Activated naive CD4-positive, alpha-beta T cell treated with anti-CD3 and anti-CD28 coated beads, Interleukin-2, amount 10 ng/mL, durations not matched to agents 7 days and 5 days (primary cell): Measurements from ENCODE around the gene DPAGT1.
A peak's percentile ranks its signal among the peaks of the same experiment; 100 is the strongest.

Experiments
- CTCF ChIA-PET: fragments of 350-600 bp; sonication (Branson Sonifier 250); formaldehyde crosslinking; loops from one replicate; lab custom pipeline; 2021; ENCODE audit warnings: antibody characterized with exemption; lab: Charles Lee
- DNase-seq: peaks from one replicate; pipeline ENCODE4 v3.0.0-alpha.2; 2020
- H3K27ac Mint-ChIP-seq: one replicate; pipeline ENCODE4 v1.8.0; 2021; ENCODE audit warnings: mild to moderate bottlenecking, moderate library complexity, mixed read lengths
- H3K27me3 Mint-ChIP-seq: one replicate; pipeline ENCODE4 v1.8.0; 2021; ENCODE audit warnings: mild to moderate bottlenecking, mixed read lengths
- H3K36me3 Mint-ChIP-seq: one replicate; pipeline ENCODE4 v1.8.0; 2021; ENCODE audit warnings: mixed read lengths
- H3K4me1 Mint-ChIP-seq: one replicate; pipeline ENCODE4 v1.8.0; 2021; ENCODE audit warnings: mixed read lengths
- H3K4me3 Mint-ChIP-seq: one replicate; pipeline ENCODE4 v1.8.0; 2021; ENCODE audit warnings: mild to moderate bottlenecking, moderate library complexity, mixed read lengths
- H3K9me3 Mint-ChIP-seq: one replicate; pipeline ENCODE4 v1.8.0; 2021; ENCODE audit warnings: mixed read lengths

DPAGT1 gene

DNA sequence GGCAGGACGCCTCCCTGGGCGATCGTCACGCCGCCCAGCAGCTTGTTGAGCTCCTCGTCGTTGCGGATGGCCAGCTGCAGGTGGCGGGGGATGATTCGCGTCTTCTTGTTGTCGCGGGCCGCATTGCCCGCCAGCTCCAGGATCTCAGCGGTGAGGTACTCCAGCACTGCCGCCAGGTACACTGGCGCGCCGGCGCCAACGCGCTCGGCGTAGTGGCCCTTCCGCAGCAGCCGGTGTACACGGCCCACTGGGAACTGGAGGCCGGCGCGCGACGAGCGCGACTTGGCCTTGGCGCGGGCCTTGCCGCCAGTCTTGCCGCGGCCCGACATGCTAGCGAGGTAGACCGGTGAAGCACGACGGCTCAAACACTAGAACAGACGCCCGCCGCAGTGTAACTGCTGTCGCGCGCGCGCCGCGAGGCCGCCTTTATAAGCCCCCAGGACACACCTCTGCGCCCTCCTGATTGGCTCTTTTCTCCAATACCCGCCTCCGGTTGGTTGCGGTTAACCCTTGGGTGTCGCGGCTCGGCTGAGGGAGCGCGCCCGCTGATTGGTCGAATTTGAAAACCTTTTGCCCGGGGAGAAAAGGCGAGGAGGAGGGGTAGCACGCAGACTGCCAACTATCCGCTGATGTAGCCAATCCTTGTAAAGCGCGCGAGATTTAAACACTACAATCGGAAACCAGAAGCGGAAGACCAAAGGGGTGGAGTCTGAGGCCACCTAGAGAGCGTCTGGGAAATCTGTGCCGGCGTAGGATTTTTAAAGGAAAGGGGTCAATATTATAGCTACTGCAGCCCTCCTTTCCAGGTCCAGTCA lies 6.4 kb downstream of the DPAGT1 start:
- H3K36me3 Mint-ChIP-seq: peaks cover 73% of the 10 kb centered on the region
- H3K4me3 Mint-ChIP-seq: peak overlapping the region; percentile 97
- CTCF ChIA-PET: interaction anchor here (0.6 to 1.7 kb wide), 8 partner anchors 11 to 226 kb away, joined by 3 to 6 read pairs (median 4); partner anchors contain the start of genes C2CD2L and VPS11
- H3K9me3 Mint-ChIP-seq: no peaks in the 10 kb centered on the region
- peak overlapping the region; percentile 90 for H3K27ac Mint-ChIP-seq
- peaks cover 70% of the 10 kb centered on the region for H3K4me1 Mint-ChIP-seq
- H3K27me3 Mint-ChIP-seq: peaks cover 9% of the 10 kb centered on the region
- peak; percentile 99 for DNase-seq

DNA sequence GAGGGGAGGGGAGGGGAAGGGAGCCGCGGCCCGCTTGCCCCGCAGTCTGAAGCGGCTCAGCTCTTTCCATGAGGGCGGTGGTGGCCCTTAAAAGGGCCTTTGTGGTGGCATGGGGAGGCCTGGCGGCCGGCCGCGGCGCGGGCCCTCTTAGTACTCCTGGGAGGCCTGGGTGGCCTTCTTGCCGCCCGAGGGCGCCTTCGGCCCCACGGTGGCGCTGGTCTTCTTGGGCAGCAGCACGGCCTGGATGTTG lies 6.9 kb downstream of the DPAGT1 start:
- Mint-ChIP-seq H3K36me3 (peaks cover 70% of the 10 kb centered on the region), H3K4me1 (peaks cover 70% of the 10 kb centered on the region), H3K27ac (peak overlapping the region; percentile 90), H3K27me3 (peaks cover 9% of the 10 kb centered on the region), H3K9me3 (no peaks in the 10 kb centered on the region), H3K4me3 (peak overlapping the region; percentile 97)
- no peak for DNase-seq
- CTCF ChIA-PET: interaction anchor here (0.6 to 1.7 kb wide), 5 partner anchors 12 to 227 kb away, joined by 3 to 6 read pairs (median 4); partner anchors contain the start of genes C2CD2L and VPS11

DNA sequence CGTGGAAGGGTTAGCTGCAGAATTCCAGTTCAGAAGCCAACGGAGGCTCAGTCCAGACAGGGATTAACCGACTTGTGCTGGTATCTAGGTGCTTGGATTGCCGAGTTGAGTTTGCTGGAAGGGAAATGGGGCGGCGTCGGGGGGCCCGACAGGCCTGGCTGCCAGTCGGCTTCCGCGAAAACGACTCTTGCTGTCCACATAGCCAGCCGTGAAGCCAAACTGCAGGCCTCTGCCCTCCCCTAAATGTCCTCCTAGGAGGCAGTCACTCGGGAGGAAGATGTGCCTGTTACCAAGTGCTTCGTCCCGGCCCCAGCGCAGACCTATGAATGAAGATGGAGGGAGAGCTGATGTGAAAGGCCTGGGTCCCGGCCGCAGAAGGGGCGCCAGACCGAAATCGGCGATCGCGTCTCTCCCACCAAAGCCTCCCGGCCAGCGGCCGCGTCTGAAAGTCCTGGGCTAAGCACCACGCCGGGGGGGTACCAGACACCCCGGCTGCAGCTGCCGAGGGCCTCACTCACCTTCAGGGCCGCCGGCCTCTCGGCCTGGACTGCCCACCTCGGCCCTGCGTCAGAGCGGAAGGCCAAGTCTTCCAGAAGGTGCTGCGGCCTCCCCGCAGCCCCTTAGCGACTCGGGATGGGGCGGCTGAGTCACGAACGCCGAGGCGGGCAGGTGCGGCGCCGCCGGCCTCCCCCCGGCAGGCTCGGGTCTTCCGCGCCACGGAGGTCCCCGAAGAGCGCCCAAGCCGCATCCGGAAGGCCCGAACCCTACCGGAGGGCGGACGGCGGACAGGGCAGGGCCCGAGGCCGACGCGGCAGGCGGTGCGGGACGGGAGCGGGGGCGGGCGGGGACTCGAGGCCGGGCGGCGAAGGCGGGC lies 7.5 kb downstream of the DPAGT1 start:
- H3K9me3 Mint-ChIP-seq: no peaks in the 10 kb centered on the region
- peak overlapping the region; percentile 97 for H3K4me3 Mint-ChIP-seq
- peaks cover 9% of the 10 kb centered on the region for H3K27me3 Mint-ChIP-seq
- peak overlapping the region; percentile 90 for H3K27ac Mint-ChIP-seq
- CTCF ChIA-PET: interaction anchor here (1.1 to 1.7 kb wide), 3 partner anchors 12 to 227 kb away, joined by 4 to 6 read pairs (median 4); partner anchors contain the start of genes C2CD2L and VPS11
- peaks cover 73% of the 10 kb centered on the region for H3K4me1 Mint-ChIP-seq
- H3K36me3 Mint-ChIP-seq: peaks cover 69% of the 10 kb centered on the region
- peak; percentile 56 for DNase-seq

DNA sequence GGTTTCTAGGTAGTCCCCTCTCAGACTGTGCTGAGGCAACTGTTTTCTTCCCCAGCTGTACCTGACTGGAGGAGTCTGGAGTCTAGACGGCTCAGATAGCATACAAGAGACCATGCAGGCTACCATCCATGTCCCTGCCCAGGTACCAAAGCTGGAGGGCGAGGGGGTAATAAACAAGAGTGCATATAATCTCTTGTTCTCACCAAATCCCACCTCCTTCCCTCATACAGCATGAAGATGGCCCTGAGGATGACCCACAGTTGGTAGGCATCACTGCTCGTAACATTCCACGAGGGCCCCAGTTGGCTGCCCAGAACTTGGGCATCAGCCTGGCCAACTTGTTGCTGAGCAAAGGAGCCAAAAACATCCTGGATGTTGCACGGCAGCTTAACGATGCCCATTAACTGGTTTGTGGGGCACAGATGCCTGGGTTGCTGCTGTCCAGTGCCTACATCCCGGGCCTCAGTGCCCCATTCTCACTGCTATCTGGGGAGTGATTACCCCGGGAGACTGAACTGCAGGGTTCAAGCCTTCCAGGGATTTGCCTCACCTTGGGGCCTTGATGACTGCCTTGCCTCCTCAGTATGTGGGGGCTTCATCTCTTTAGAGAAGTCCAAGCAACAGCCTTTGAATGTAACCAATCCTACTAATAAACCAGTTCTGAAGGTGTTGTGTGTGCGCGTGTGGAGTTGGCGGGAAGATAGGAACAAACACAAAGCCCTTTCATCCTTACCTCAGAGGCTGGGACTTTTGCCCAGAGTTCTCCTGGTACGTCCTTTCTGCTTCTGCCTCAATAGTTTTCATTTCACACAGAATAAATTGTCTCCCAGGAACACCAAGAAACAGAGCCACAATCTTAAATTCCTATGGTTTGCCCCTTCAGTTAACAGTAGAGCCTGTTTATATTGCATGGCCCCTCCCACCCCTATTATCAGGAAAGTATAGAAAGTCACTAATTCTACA lies 8.5 kb downstream of the DPAGT1 start:
- peaks cover 60% of the 10 kb centered on the region for H3K36me3 Mint-ChIP-seq
- peaks cover 73% of the 10 kb centered on the region for H3K4me1 Mint-ChIP-seq
- no peak for DNase-seq
- peak overlapping the region; percentile 88 for H3K27ac Mint-ChIP-seq
- peak overlapping the region; percentile 97 for H3K4me3 Mint-ChIP-seq
- peaks cover 9% of the 10 kb centered on the region for H3K27me3 Mint-ChIP-seq
- no peaks in the 10 kb centered on the region for H3K9me3 Mint-ChIP-seq
- CTCF ChIA-PET: interaction anchor here (0.6 to 1.6 kb wide), 5 partner anchors 9 to 245 kb away, joined by 3 to 6 read pairs (median 3); partner anchors contain the start of genes C2CD2L and VPS11

DNA sequence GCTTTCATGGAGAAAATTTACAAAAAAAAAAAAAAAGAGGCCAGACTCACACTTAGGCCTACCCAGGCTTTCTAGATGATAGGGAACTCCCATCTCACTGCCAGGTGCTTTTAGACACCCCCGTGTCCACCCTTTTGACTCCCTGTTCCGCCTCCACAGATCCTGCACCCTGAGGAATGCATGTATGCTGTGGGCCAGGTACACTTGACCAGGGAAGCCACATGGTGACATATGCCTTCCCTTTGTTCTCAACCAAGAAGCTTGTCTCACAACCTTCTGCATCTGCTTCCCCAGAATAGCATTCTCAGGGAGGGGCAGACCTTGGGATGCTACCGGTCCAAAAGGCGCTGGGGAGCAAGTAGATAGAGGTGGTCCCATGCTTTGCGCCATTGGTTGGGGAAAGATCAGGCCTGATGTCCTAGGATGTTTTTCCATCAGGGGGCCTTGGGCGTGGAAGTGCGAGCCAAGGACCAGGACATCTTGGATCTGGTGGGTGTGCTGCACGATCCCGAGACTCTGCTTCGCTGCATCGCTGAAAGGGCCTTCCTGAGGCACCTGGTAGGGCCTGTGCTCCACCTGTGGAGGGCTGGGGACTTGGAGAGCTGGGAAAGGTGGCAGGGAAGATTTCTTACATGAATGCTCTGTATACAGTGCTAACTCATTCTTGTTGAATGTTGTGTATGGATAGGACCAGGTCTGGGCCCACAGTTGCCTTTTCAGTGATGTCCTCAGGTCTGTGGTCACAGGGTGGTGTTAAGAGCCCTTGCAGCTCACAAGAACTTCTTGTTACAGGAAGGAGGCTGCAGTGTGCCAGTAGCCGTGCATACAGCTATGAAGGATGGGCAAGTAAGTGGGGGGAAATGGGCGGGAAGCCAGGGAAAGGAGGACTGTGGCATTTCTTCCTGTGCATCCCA lies 9.4 kb downstream of the DPAGT1 start:
- peak overlapping the region; percentile 97 for H3K4me3 Mint-ChIP-seq
- H3K27ac Mint-ChIP-seq: peak overlapping the region; percentile 69
- peaks cover 53% of the 10 kb centered on the region for H3K36me3 Mint-ChIP-seq
- CTCF ChIA-PET: interaction anchor here (0.6 to 0.9 kb wide), 5 partner anchors 10 to 246 kb away, joined by 3 to 5 read pairs (median 3); partner anchors contain the start of genes C2CD2L, DPAGT1 and VPS11
- H3K4me1 Mint-ChIP-seq: peaks cover 77% of the 10 kb centered on the region
- H3K9me3 Mint-ChIP-seq: no peaks in the 10 kb centered on the region
- DNase-seq: no peak
- H3K27me3 Mint-ChIP-seq: peaks cover 9% of the 10 kb centered on the region

DNA sequence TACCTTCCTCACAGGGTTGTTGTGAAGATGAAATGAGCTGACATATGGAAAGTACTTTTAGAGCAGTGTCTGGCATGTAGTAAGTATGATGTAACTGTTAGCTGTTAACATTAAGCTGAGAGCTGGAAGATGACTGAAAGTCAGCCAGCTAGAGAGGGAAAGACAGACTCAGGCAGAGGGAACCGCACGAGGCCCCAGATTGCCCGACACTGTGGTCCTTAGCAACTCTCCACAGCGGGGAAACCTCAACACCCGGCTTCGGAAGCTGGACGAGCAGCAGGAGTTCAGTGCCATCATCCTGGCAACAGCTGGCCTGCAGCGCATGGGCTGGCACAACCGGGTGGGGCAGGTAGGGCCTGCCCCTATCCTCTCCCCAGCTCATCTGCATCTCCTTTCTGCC lies 10.5 kb downstream of the DPAGT1 start:
- no peak overlapping the region for H3K27ac Mint-ChIP-seq
- H3K9me3 Mint-ChIP-seq: no peaks in the 10 kb centered on the region
- peaks cover 42% of the 10 kb centered on the region for H3K36me3 Mint-ChIP-seq
- H3K4me3 Mint-ChIP-seq: no peak overlapping the region
- H3K4me1 Mint-ChIP-seq: peaks cover 74% of the 10 kb centered on the region
- DNase-seq: no peak
- H3K27me3 Mint-ChIP-seq: peaks cover 9% of the 10 kb centered on the region
- CTCF ChIA-PET: interaction anchor here (0.9 kb wide), 1 partner anchor 11 kb away, joined by 3 read pairs; the partner anchor contains the start of gene DPAGT1

DNA sequence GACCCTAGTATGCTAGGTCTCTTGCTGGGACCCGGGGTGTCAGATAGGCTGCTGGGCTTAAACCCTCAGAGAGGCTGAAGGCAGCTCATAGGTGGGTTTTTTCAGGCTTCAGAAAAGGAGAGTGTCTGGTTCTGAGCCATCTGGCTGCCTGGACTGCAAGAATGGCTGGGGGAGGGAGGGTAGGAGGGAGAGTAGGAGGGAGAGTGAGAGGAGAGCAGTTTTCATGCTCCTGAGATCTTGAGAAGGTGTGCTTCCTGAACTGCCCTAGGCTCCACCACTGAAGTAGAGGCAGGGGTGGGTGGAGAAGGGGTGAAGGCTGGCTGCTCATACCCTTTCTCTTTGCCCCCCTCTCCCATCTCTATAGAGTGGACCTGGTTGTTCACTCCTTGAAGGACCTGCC lies 12.3 kb downstream of the DPAGT1 start:
- no peak for DNase-seq
- Mint-ChIP-seq H3K4me3 (no peak overlapping the region), H3K9me3 (no peaks in the 10 kb centered on the region), H3K36me3 (peaks cover 29% of the 10 kb centered on the region), H3K4me1 (peaks cover 79% of the 10 kb centered on the region), H3K27ac (no peak overlapping the region), H3K27me3 (no peaks in the 10 kb centered on the region)
- CTCF ChIA-PET: no interaction called here

DNA sequence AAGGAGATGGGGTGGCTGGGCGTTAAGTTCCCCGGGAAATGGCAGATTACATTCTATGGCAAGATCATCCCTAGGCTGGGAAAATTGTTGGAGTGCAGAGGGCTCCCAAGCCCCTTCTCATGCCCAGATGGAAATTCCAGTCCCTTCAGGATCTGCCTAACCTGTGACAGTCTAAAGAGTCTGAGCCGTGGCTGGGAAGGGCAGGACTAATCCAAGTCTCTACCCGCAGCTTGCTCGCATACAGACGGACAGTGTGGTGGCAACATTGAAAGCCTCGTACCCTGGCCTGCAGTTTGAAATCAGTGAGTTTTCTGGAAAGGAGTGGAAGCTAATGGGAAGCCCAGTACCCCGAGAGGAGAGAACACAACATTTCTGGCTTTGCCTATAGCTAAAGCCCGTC lies 13.2 kb downstream of the DPAGT1 start:
- no peak for DNase-seq
- Mint-ChIP-seq H3K4me1 (peaks cover 76% of the 10 kb centered on the region), H3K27me3 (no peaks in the 10 kb centered on the region), H3K4me3 (no peak overlapping the region), H3K9me3 (no peaks in the 10 kb centered on the region), H3K27ac (no peak overlapping the region), H3K36me3 (peaks cover 20% of the 10 kb centered on the region)
- CTCF ChIA-PET: interaction anchor here (0.8 kb wide), 1 partner anchor 23 kb away, joined by 3 read pairs; no protein-coding TSS in a partner anchor

DNA sequence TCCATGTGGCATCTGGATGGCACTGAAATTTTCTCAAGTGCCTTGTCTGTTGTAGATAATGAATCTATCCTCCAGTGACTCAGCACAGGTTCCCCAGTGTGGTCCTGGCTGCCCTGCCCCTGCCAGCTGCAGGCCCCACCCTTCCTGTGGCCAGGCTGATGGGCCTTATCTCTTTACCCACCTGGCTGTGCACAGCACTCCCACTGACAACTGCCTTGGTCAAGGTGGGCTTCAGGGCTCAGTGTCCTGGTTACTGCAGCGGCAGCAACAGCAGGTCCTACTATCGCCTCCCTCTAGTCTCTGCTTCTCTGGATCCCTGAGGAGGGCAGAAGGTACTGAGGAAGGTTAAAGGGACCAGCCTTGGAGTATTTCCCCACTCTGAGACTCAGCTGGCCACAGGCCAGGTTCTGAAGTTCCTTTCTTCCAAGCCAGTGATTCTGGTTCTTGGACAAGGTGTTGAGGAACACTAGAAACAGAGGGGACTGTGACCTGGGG lies 13.9 kb downstream of the DPAGT1 start:
- Mint-ChIP-seq H3K36me3 (peaks cover 14% of the 10 kb centered on the region), H3K27me3 (no peaks in the 10 kb centered on the region), H3K4me3 (no peak overlapping the region), H3K27ac (peak overlapping the region; percentile 64), H3K4me1 (peaks cover 70% of the 10 kb centered on the region), H3K9me3 (no peaks in the 10 kb centered on the region)
- no peak for DNase-seq
- CTCF ChIA-PET: interaction anchor here (0.8 to 1.0 kb wide), 2 partner anchors 12 to 22 kb away, joined by 3 read pairs; no protein-coding TSS in a partner anchor

DNA sequence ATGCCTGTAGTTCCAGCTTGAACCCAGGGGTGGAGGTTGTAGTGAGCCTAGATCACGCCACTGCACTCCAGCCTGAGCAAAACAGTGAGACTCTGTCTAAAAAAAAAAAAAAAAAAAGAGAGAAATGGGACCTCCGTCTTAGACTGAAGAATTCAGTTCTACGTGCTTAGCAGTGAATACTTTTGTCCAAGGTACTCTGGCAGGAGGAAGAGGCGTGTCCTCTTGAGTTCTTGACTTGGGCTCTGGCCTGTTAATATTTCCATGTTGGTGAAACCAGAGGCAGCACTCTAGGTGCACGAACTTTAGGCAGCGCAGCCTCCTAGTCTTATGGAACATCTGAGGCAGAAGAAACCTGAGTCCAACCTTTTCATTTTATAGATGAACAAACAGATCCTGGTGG lies 14.5 kb downstream of the DPAGT1 start:
- H3K36me3 Mint-ChIP-seq: peaks cover 9% of the 10 kb centered on the region
- no peak for DNase-seq
- CTCF ChIA-PET: interaction anchor here (0.6 to 1.0 kb wide), 2 partner anchors 11 to 125 kb away, joined by 3 read pairs; no protein-coding TSS in a partner anchor
- no peak overlapping the region for H3K4me3 Mint-ChIP-seq
- no peaks in the 10 kb centered on the region for H3K9me3 Mint-ChIP-seq
- H3K27me3 Mint-ChIP-seq: no peaks in the 10 kb centered on the region
- peaks cover 63% of the 10 kb centered on the region for H3K4me1 Mint-ChIP-seq
- no peak overlapping the region for H3K27ac Mint-ChIP-seq

DNA sequence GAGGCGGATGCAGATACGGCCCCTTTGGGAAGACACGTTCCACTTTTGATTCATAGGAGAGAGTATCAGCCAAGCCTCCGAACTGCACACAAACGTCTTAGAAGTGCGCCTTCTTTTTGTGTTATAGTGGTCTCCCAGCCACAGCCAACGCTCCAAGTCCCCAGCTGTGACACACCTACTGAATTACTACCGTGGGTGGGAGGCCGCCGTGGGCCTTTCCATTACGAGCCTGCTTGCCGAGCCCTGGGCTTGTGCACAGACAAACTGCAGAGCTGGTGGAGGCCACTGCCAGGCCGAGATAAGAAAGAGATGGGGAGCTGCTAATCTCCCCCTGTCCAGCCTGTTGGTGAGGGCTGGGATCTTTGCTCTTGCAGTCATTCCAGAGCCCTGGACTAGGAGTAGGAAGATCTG lies 16.2 kb downstream of the DPAGT1 start:
- Mint-ChIP-seq H3K4me1 (peaks cover 51% of the 10 kb centered on the region), H3K36me3 (peaks cover 14% of the 10 kb centered on the region), H3K27me3 (no peaks in the 10 kb centered on the region), H3K27ac (peak overlapping the region; percentile 91), H3K4me3 (peak overlapping the region; percentile 98), H3K9me3 (no peaks in the 10 kb centered on the region)
- DNase-seq: no peak
- CTCF ChIA-PET: interaction anchor here (0.7 to 1.7 kb wide), 8 partner anchors 14 to 253 kb away, joined by 3 to 7 read pairs (median 4); partner anchors contain the start of gene VPS11
